DMS53 treated with DMSO at 0.1 percent for 48 hours (cell line): ENCODE results near the gene IFNL3.
"Not testable (repeated sequence)": the region's sequence is repeated elsewhere in the genome, so short reads cannot be mapped to it uniquely, and the experiment has no call there.

Experiments
- DNase-seq: peaks from one replicate; lab custom pipeline; 2025; ENCODE audit not compliant: unreplicated experiment; lab: John Stamatoyannopoulos, UW

Gene IFNL3

GRCh38 chr19:39244410-39245100 is at the start of gene IFNL3:
Gene IFNL3 (minus strand): TSS chr19:39245006. CDS start chr19:39244967, 39 bp downstream.
- DNase-seq: not testable (repeated sequence)

GRCh38 chr19:39293394-39293793 is 48.6 kb upstream of the IFNL3 start:
- no peak for DNase-seq

GRCh38 chr19:39284032-39284431 is 39.2 kb upstream of the IFNL3 start:
- no peak for DNase-seq

GRCh38 chr19:39282021-39282420 is 37.2 kb upstream of the IFNL3 start:
- no peak for DNase-seq

- no peak for DNase-seq
Measured at GRCh38 chr19:39277598-39277997, 32.8 kb upstream of the IFNL3 start.

GRCh38 chr19:39276740-39277139 is 31.9 kb upstream of the IFNL3 start:
- DNase-seq: no peak

GRCh38 chr19:39275578-39275977 is 30.8 kb upstream of the IFNL3 start:
- DNase-seq: no peak

GRCh38 chr19:39273859-39274258 is 29.1 kb upstream of the IFNL3 start:
- DNase-seq: not testable (repeated sequence)

GRCh38 chr19:39270036-39270871 is 25.4 kb upstream of the IFNL3 start:
- no peak for DNase-seq

GRCh38 chr19:39269369-39269768 is 24.6 kb upstream of the IFNL3 start:
- DNase-seq: not testable (repeated sequence)

- not testable (repeated sequence) for DNase-seq
Measured at GRCh38 chr19:39268531-39269223, 23.9 kb upstream of the IFNL3 start.

- DNase-seq: not testable (repeated sequence)
Measured at GRCh38 chr19:39268085-39268484, 23.3 kb upstream of the IFNL3 start, which contains the start of gene IFNL2. Gene IFNL2 (plus strand): TSS chr19:39268396. CDS start chr19:39268569, 173 bp downstream.

- DNase-seq: no peak
Measured at GRCh38 chr19:39265321-39265916, 20.6 kb upstream of the IFNL3 start.

- DNase-seq: no peak
Measured at GRCh38 chr19:39264306-39265290, 19.8 kb upstream of the IFNL3 start.

GRCh38 chr19:39263912-39264305 is 19.1 kb upstream of the IFNL3 start:
- DNase-seq: no peak

- no peak for DNase-seq
Measured at GRCh38 chr19:39262496-39262895, 17.7 kb upstream of the IFNL3 start.

- no peak for DNase-seq
Measured at GRCh38 chr19:39261704-39262103, 16.9 kb upstream of the IFNL3 start.

GRCh38 chr19:39257227-39257626 is 12.4 kb upstream of the IFNL3 start:
- DNase-seq: no peak

GRCh38 chr19:39254531-39255345 is 9.9 kb upstream of the IFNL3 start:
- no peak for DNase-seq
